ENCODE measurements around the gene TCOF1.

Gene TCOF1

GRCh38 chr5:150429410-150429873, 71.9 kb downstream of the TCOF1 start:
- DNase-seq (ENCODE audit: low read depth in 2 of 2), result no peak

- no peak for DNase-seq (ENCODE audit: low read depth in 2 of 2)
Measured at GRCh38 chr5:150431048-150431447, 73.6 kb downstream of the TCOF1 start.

GRCh38 chr5:150431574-150431973, 74.1 kb downstream of the TCOF1 start:
- DNase-seq (ENCODE audit: low read depth in 2 of 2), result no peak

- DNase-seq (ENCODE audit: low read depth in 2 of 2), result no peak
Measured at GRCh38 chr5:150434464-150434863, 77.0 kb downstream of the TCOF1 start.

- peak; percentile 82 to 88 for DNase-seq (ENCODE audit: low read depth in 2 of 2)
Measured at GRCh38 chr5:150436141-150436680, 78.7 kb downstream of the TCOF1 start.

- no peak for DNase-seq (ENCODE audit: low read depth in 2 of 2)
Measured at GRCh38 chr5:150438873-150439546, 81.5 kb downstream of the TCOF1 start.

GRCh38 chr5:150440948-150441812, 83.7 kb downstream of the TCOF1 start:
- no peak for DNase-seq (ENCODE audit: low read depth in 2 of 2)

GRCh38 chr5:150441813-150442698, 84.6 kb downstream of the TCOF1 start:
- no peak for DNase-seq (ENCODE audit: low read depth in 2 of 2)

- DNase-seq (ENCODE audit: low read depth in 2 of 2), result no peak
Measured at GRCh38 chr5:150442699-150443080, 85.2 kb downstream of the TCOF1 start.

- no peak for DNase-seq (ENCODE audit: low read depth in 2 of 2)
Measured at GRCh38 chr5:150443242-150444075, 86.0 kb downstream of the TCOF1 start.

- DNase-seq (ENCODE audit: low read depth in 2 of 2), result no peak
Measured at GRCh38 chr5:150444770-150445169, 87.3 kb downstream of the TCOF1 start.

- DNase-seq (ENCODE audit: low read depth in 2 of 2), result no peak
Measured at GRCh38 chr5:150446088-150446487, 88.6 kb downstream of the TCOF1 start.

GRCh38 chr5:150446583-150446982, 89.1 kb downstream of the TCOF1 start:
- DNase-seq (ENCODE audit: low read depth in 2 of 2), result no peak

- DNase-seq (ENCODE audit: low read depth in 2 of 2), result no peak
Measured at GRCh38 chr5:150447188-150447587, 89.7 kb downstream of the TCOF1 start.

- DNase-seq (ENCODE audit: low read depth in 2 of 2), result no peak
Measured at GRCh38 chr5:150448334-150448733, 90.8 kb downstream of the TCOF1 start.

GRCh38 chr5:150448952-150449516, 91.5 kb downstream of the TCOF1 start:
- DNase-seq (ENCODE audit: low read depth in 2 of 2), result no peak
